Endothelial cell (in vitro differentiated cells): ENCODE measurements around the gene NDUFAF7. TPM values are rescaled to one million over a fixed set of nuclear protein-coding genes. Genes with fewer than 3 reads are reported as not detected.

Experiments
- DNase-seq: peaks from one replicate; pipeline ENCODE4 v3.0.0; 2021; ENCODE audit warnings: low spot score
- H3K27ac Mint-ChIP-seq: one replicate; pipeline ENCODE4 v1.8.0; 2021; ENCODE audit warnings: mixed read lengths, inconsistent platforms; ENCODE audit not compliant: unreplicated experiment
- H3K27me3 Mint-ChIP-seq: one replicate; pipeline ENCODE4 v1.8.0; 2021; ENCODE audit warnings: mild to moderate bottlenecking, moderate library complexity, mixed read lengths, inconsistent platforms; ENCODE audit not compliant: unreplicated experiment
- H3K36me3 Mint-ChIP-seq: one replicate; pipeline ENCODE4 v1.8.0; 2021; ENCODE audit warnings: mild to moderate bottlenecking, low read depth, mixed read lengths, inconsistent platforms; ENCODE audit not compliant: unreplicated experiment
- H3K4me1 Mint-ChIP-seq: one replicate; pipeline ENCODE4 v1.8.0; 2021; ENCODE audit warnings: mild to moderate bottlenecking, mixed read lengths, inconsistent platforms; ENCODE audit not compliant: unreplicated experiment
- H3K4me3 Mint-ChIP-seq: one replicate; pipeline ENCODE4 v1.8.0; 2021; ENCODE audit warnings: mild to moderate bottlenecking, mixed read lengths, inconsistent platforms; ENCODE audit not compliant: unreplicated experiment
- H3K9me3 Mint-ChIP-seq: one replicate; pipeline ENCODE4 v1.8.0; 2021; ENCODE audit warnings: mixed read lengths, inconsistent platforms; ENCODE audit not compliant: unreplicated experiment
- total RNA-seq: library from RNA; stranded (reverse); fragmentation: NEBNext Ultra II Directional; extraction: Animal tissue kit (Norgen Biotek cat#: 25700); gene quantifications from one replicate; pipeline ENCODE4 v1.2.1, GENCODE V29; 2021; ENCODE audit not compliant: unreplicated experiment
- TF ChIP-seq, protein P1 (sequence below): fragments of 200-600 bp; sonication (generic); IDR thresholded peaks from one replicate; pipeline ENCODE4 v1.5.0; 2021; ENCODE audit warnings: antibody characterized with exemption; ENCODE audit not compliant: unreplicated experiment

The NDUFAF7 gene
- total RNA-seq, 1 donor from 2014 or later = 16.6 TPM

DNA sequence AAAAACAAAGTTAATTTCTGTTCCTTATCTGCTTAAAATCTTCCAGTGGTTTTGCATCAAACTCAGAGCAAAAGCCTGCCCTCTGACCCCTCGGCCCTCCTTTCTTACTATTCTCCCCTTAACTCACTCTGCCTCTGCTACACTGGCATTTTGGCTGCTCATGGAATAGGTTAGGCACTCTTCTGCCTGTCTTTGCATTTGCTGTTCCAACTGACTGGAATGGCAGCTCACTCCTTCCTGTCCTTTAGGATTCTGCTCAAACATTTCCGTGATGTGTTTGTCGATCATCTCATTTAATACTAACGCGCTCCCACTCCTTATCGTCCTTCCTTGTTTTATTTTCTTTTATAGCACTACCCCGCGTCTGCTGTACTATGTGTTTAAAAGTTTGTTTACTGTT is 877 bp upstream of the NDUFAF7 start:
- peak; percentile 4 for DNase-seq
- no peak overlapping the region for H3K27ac Mint-ChIP-seq
- no peaks in the 10 kb centered on the region for H3K9me3 Mint-ChIP-seq
- H3K36me3 Mint-ChIP-seq = peaks cover 13% of the 10 kb centered on the region
- no peaks in the 10 kb centered on the region for H3K27me3 Mint-ChIP-seq
- TF ChIP-seq, protein P1, sequence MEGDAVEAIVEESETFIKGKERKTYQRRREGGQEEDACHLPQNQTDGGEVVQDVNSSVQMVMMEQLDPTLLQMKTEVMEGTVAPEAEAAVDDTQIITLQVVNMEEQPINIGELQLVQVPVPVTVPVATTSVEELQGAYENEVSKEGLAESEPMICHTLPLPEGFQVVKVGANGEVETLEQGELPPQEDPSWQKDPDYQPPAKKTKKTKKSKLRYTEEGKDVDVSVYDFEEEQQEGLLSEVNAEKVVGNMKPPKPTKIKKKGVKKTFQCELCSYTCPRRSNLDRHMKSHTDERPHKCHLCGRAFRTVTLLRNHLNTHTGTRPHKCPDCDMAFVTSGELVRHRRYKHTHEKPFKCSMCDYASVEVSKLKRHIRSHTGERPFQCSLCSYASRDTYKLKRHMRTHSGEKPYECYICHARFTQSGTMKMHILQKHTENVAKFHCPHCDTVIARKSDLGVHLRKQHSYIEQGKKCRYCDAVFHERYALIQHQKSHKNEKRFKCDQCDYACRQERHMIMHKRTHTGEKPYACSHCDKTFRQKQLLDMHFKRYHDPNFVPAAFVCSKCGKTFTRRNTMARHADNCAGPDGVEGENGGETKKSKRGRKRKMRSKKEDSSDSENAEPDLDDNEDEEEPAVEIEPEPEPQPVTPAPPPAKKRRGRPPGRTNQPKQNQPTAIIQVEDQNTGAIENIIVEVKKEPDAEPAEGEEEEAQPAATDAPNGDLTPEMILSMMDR = no peak
- no peak overlapping the region for H3K4me3 Mint-ChIP-seq
- H3K4me1 Mint-ChIP-seq = peaks cover 8% of the 10 kb centered on the region

DNA sequence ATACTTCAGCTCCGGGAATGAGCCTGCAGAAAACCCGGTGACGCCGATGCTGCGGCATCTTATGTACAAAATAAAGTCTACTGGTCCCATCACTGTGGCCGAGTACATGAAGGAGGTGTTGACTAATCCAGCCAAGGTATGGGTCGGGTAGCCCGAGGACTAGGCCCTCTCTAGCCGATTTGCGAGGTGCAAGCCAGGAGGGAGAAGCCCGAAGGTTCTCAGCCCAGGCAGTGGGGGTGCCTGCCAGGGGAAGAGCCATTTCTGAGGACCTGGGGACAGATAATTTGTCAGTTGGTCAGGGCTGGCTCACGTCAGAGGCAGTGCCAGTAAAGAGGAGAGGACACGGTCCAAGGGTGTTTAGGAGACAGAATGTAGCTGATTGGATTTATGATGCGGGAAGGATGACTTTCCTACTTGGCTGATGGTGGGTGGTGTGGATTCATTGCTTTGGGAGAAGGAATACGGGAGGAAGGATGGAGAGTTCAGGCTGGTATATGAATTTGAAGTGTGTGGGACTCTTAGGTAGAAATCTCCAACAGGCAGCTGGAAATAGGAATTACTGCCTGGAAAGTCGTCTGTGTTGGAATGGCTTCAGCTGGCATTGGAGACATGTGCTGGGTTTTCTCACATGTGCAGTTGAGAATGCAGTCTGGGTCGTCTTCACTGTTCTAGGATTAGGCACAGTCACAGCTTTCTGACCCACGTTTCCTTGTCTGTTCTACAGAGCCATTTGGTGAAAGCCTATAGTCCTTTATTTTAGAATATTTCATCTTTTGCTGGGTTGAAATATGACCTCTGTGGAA is 874 bp downstream of the NDUFAF7 start:
- H3K36me3 Mint-ChIP-seq = peaks cover 15% of the 10 kb centered on the region
- no peak overlapping the region for H3K4me3 Mint-ChIP-seq
- DNase-seq = peak; percentile 12
- peaks cover 2% of the 10 kb centered on the region for H3K4me1 Mint-ChIP-seq
- H3K27me3 Mint-ChIP-seq = no peaks in the 10 kb centered on the region
- H3K27ac Mint-ChIP-seq = no peak overlapping the region
- TF ChIP-seq, protein P1 = no peak
- no peaks in the 10 kb centered on the region for H3K9me3 Mint-ChIP-seq

DNA sequence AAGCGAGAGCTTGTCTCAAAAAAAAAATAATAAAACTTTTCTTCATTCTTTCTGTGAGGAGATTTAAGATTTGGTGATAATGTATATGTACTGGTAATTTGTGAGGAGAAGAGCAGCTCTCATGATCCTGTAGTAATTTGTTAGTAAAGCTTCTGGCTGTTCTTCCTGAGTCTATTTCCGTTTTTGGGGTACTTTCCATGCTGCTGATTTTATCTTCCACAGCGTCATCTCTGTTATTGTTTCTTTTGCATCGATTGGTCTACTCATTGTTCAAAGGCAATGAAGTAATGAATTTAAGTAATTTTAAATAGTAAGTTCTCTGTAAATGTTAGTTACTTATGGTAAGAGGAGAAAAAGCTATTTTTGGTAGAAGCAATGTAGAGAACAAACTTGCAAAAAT is 12.0 kb downstream of the NDUFAF7 start:
- TF ChIP-seq, protein P1 = no peak
- peak overlapping the region; percentile 29 for H3K4me3 Mint-ChIP-seq
- H3K27ac Mint-ChIP-seq = no peak overlapping the region
- H3K36me3 Mint-ChIP-seq = peaks cover 26% of the 10 kb centered on the region
- H3K27me3 Mint-ChIP-seq = peaks cover 2% of the 10 kb centered on the region
- DNase-seq = no peak
- no peaks in the 10 kb centered on the region for H3K4me1 Mint-ChIP-seq
- no peaks in the 10 kb centered on the region for H3K9me3 Mint-ChIP-seq

DNA sequence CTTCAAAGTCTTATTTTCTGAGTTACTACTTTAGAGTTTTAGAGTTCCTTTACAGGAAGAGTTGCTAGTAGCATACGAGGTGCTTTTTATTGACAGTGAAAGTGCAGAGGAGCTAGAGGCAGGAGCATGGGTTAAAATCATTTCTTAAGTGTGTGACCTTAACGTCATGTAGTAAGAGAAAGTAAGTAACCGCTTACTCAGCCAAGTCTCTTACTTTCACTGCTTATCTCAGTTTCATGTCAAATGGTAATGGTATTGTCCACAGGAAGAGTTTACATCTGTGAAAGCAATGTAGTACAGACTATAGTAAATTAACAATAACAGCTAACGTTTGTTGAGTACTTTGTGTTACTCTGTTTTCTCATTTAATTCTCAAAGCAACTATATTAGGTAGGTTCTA is 12.6 kb downstream of the NDUFAF7 start:
- H3K27me3 Mint-ChIP-seq = peaks cover 2% of the 10 kb centered on the region
- H3K36me3 Mint-ChIP-seq = peaks cover 26% of the 10 kb centered on the region
- TF ChIP-seq, protein P1 = no peak

DNA sequence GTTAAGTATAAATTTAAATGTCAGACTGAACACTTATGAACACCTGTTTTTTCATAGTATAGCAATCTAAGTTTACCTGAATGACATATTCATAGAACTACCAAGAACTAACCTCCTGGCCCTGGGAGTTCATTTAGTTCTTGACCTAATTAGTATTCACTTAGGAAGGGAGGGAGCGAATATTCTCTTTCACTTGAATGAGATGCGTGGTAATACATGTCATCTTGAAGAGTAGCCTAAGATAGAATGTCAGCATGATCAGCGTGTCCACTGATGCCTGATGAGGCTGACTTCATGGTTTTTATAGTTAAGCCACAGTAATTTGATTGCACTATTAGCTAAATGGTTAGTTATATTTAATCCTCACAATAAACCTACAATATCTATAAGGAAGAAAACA is 13.3 kb downstream of the NDUFAF7 start:
- no peak for DNase-seq
- Mint-ChIP-seq H3K9me3 (no peaks in the 10 kb centered on the region), H3K27me3 (peaks cover 2% of the 10 kb centered on the region), H3K36me3 (peaks cover 26% of the 10 kb centered on the region), H3K4me3 (no peak overlapping the region), H3K4me1 (no peaks in the 10 kb centered on the region), H3K27ac (no peak overlapping the region)
- TF ChIP-seq, protein P1 = no peak

More for the DNA sequence above, 12.6 kb downstream of the NDUFAF7 start:
- Mint-ChIP-seq H3K27ac (no peak overlapping the region), H3K4me1 (no peaks in the 10 kb centered on the region), H3K4me3 (no peak overlapping the region), H3K9me3 (no peaks in the 10 kb centered on the region)
- DNase-seq = no peak
